Measurements from ENCODE around the gene CD8A.

GRCh38 chr2:86765310-86765695, 25.4 kb downstream of the CD8A start:
- TF ChIP-seq EZH2 (IDR thresholded peaks at IDR 0.05; ENCODE audit: insufficient read depth, low read length) (no peak), CTCF (IDR thresholded peaks at IDR 0.05; ENCODE audit: insufficient read depth, low read depth, low read length) (no peak)

All from astrocyte (in vitro differentiated cells and primary cell).